Measurements from ENCODE around the gene ANKRD31. TPM values are rescaled to one million over a fixed set of nuclear protein-coding genes. Genes with fewer than 3 reads are reported as not detected.

The ANKRD31 gene
- total RNA-seq, 1 donor from 2014 or later: 0.07 TPM

- FAIRE-seq: no peak
- H3K9me3 Mint-ChIP-seq (ENCODE audit: unreplicated experiment): no peaks in the 10 kb centered on the region
- no peaks in the 10 kb centered on the region for H4K20me1 ChIP-seq (ENCODE audit: insufficient read depth, low read length)
Observed at GRCh38 chr5:75045071-75045470, 191.6 kb downstream of the ANKRD31 start.

GRCh38 chr5:75044406-75044805 lies 192.3 kb downstream of the ANKRD31 start:
- H3K4me3 Mint-ChIP-seq (ENCODE audit: unreplicated experiment): no peak overlapping the region
- no peak overlapping the region for H3K4me2 ChIP-seq (ENCODE audit: low read length)
- H3K4me1 ChIP-seq (ENCODE audit: insufficient read depth, low read length): peaks cover 4% of the 10 kb centered on the region
- H3K27me3 ChIP-seq (ENCODE audit: insufficient read depth, low read length): no peaks in the 10 kb centered on the region
- H3K27ac Mint-ChIP-seq (ENCODE audit: unreplicated experiment): peak overlapping the region; percentile 55
- no peak overlapping the region for H2AFZ ChIP-seq (ENCODE audit: low read depth, low read length)
- FAIRE-seq (no peak), DNase-seq (ENCODE audit: low read depth) (peak; percentile 23)
- H3K27ac ChIP-seq (ENCODE audit: low read depth, low read length): no peak overlapping the region
- H3K27me3 Mint-ChIP-seq (ENCODE audit: low read depth, unreplicated experiment): no peaks in the 10 kb centered on the region
- H3K4me1 Mint-ChIP-seq (ENCODE audit: low read depth, unreplicated experiment): peaks cover 47% of the 10 kb centered on the region
- H3K4me3 ChIP-seq (ENCODE audit: insufficient read depth, low read depth, low read length): no peak overlapping the region
- no peaks in the 10 kb centered on the region for H3K79me2 ChIP-seq (ENCODE audit: insufficient read depth, low read length)
- no peak overlapping the region for H3K9ac ChIP-seq (ENCODE audit: low read length)
- peaks cover 26% of the 10 kb centered on the region for H3K36me3 Mint-ChIP-seq (ENCODE audit: low read depth, unreplicated experiment)
- no peaks in the 10 kb centered on the region for H3K9me3 Mint-ChIP-seq (ENCODE audit: unreplicated experiment)
- H4K20me1 ChIP-seq (ENCODE audit: insufficient read depth, low read length): no peaks in the 10 kb centered on the region
- TF ChIP-seq EZH2 (IDR thresholded peaks at IDR 0.05; ENCODE audit: insufficient read depth, low read length): no peak
- no peak for TF ChIP-seq CTCF (IDR thresholded peaks at IDR 0.05; ENCODE audit: insufficient read depth, low read depth, low read length)
- H3K9me3 ChIP-seq (ENCODE audit: insufficient read depth, low read depth, low read length): no peaks in the 10 kb centered on the region
- H3K36me3 ChIP-seq (ENCODE audit: insufficient read depth, low read length): no peaks in the 10 kb centered on the region

More at GRCh38 chr5:75045071-75045470, 191.6 kb downstream of the ANKRD31 start:
- TF ChIP-seq EZH2 (IDR thresholded peaks at IDR 0.05; ENCODE audit: insufficient read depth, low read length) (no peak), CTCF (IDR thresholded peaks at IDR 0.05; ENCODE audit: insufficient read depth, low read depth, low read length) (no peak)
- Histone ChIP-seq H3K4me3 (ENCODE audit: insufficient read depth, low read depth, low read length) (no peak overlapping the region), H2AFZ (ENCODE audit: low read depth, low read length) (no peak overlapping the region), H3K36me3 (ENCODE audit: insufficient read depth, low read length) (no peaks in the 10 kb centered on the region), H3K27ac (ENCODE audit: low read depth, low read length) (no peak overlapping the region), H3K4me2 (ENCODE audit: low read length) (no peak overlapping the region), H3K9me3 (ENCODE audit: insufficient read depth, low read depth, low read length) (no peaks in the 10 kb centered on the region), H3K79me2 (ENCODE audit: insufficient read depth, low read length) (no peaks in the 10 kb centered on the region), H3K4me1 (ENCODE audit: insufficient read depth, low read length) (peaks cover 4% of the 10 kb centered on the region), H3K9ac (ENCODE audit: low read length) (no peak overlapping the region), H3K27me3 (ENCODE audit: insufficient read depth, low read length) (no peaks in the 10 kb centered on the region)
- no peak for DNase-seq (ENCODE audit: low read depth)
- no peaks in the 10 kb centered on the region for H3K27me3 Mint-ChIP-seq (ENCODE audit: low read depth, unreplicated experiment)
- H3K27ac Mint-ChIP-seq (ENCODE audit: unreplicated experiment): no peak overlapping the region
- peaks cover 50% of the 10 kb centered on the region for H3K4me1 Mint-ChIP-seq (ENCODE audit: low read depth, unreplicated experiment)
- H3K36me3 Mint-ChIP-seq (ENCODE audit: low read depth, unreplicated experiment): peaks cover 24% of the 10 kb centered on the region
- H3K4me3 Mint-ChIP-seq (ENCODE audit: unreplicated experiment): no peak overlapping the region

GRCh38 chr5:75043633-75044264 lies 192.9 kb downstream of the ANKRD31 start:
- Mint-ChIP-seq H3K27me3 (ENCODE audit: low read depth, unreplicated experiment) (no peaks in the 10 kb centered on the region), H3K9me3 (ENCODE audit: unreplicated experiment) (no peaks in the 10 kb centered on the region), H3K4me3 (ENCODE audit: unreplicated experiment) (no peak overlapping the region), H3K4me1 (ENCODE audit: low read depth, unreplicated experiment) (peaks cover 41% of the 10 kb centered on the region), H3K27ac (ENCODE audit: unreplicated experiment) (no peak overlapping the region), H3K36me3 (ENCODE audit: low read depth, unreplicated experiment) (peaks cover 28% of the 10 kb centered on the region)
- Histone ChIP-seq H3K36me3 (ENCODE audit: insufficient read depth, low read length) (no peaks in the 10 kb centered on the region), H2AFZ (ENCODE audit: low read depth, low read length) (no peak overlapping the region), H3K27me3 (ENCODE audit: insufficient read depth, low read length) (no peaks in the 10 kb centered on the region), H3K79me2 (ENCODE audit: insufficient read depth, low read length) (no peaks in the 10 kb centered on the region), H3K4me2 (ENCODE audit: low read length) (no peak overlapping the region), H3K4me3 (ENCODE audit: insufficient read depth, low read depth, low read length) (no peak overlapping the region), H4K20me1 (ENCODE audit: insufficient read depth, low read length) (no peaks in the 10 kb centered on the region), H3K27ac (ENCODE audit: low read depth, low read length) (no peak overlapping the region), H3K4me1 (ENCODE audit: insufficient read depth, low read length) (peaks cover 4% of the 10 kb centered on the region), H3K9ac (ENCODE audit: low read length) (no peak overlapping the region), H3K9me3 (ENCODE audit: insufficient read depth, low read depth, low read length) (no peaks in the 10 kb centered on the region)
- TF ChIP-seq EZH2 (IDR thresholded peaks at IDR 0.05; ENCODE audit: insufficient read depth, low read length): no peak
- TF ChIP-seq CTCF (IDR thresholded peaks at IDR 0.05; ENCODE audit: insufficient read depth, low read depth, low read length): no peak
- FAIRE-seq (no peak), DNase-seq (ENCODE audit: low read depth) (no peak)

Data from astrocyte (in vitro differentiated cells and primary cell).